Stimulated activated CD8-positive, alpha-beta memory T cell treated with anti-CD3 and anti-CD28 coated beads, Interleukin-15, amount 100 ng/mL, for 48 hours (primary cell): ENCODE measurements around the gene B9D2.
"Not testable (repeated sequence)": the region's sequence is repeated elsewhere in the genome, so short reads cannot be mapped to it uniquely, and the experiment has no call there.

ENCODE experiments used
- DNase-seq, 2 donors: peaks; one replicate each; pipeline ENCODE4 v3.0.0-alpha.2; 2020; ENCODE audit warnings: low read depth in 2 of 2

Gene B9D2

GRCh38 chr19:41355035-41355434, 8.9 kb downstream of the B9D2 start:
- DNase-seq = no peak

GRCh38 chr19:41354343-41354953, 9.5 kb downstream of the B9D2 start:
- no peak for DNase-seq

- peak; percentile 84 to 89 for DNase-seq
Observed at GRCh38 chr19:41353466-41354342, 10.2 kb downstream of the B9D2 start, which contains the start of gene TGFB1. Gene TGFB1 (minus strand): TSS chr19:41353922. CDS start chr19:41353044, 878 bp downstream.

- DNase-seq = peak; percentile 69 to 70
Observed at GRCh38 chr19:41352609-41353465, 11.1 kb downstream of the B9D2 start.

GRCh38 chr19:41352279-41352608, 11.7 kb downstream of the B9D2 start:
- no peak for DNase-seq

GRCh38 chr19:41351339-41352245, 12.4 kb downstream of the B9D2 start:
- DNase-seq = peak; percentile 72 to 85

GRCh38 chr19:41350735-41351338, 13.1 kb downstream of the B9D2 start:
- DNase-seq = no peak

GRCh38 chr19:41346916-41347315, 17.0 kb downstream of the B9D2 start:
- not testable (repeated sequence) for DNase-seq

- DNase-seq = no peak
Observed at GRCh38 chr19:41344162-41344561, 19.8 kb downstream of the B9D2 start.

GRCh38 chr19:41341669-41342490, 22.1 kb downstream of the B9D2 start:
- DNase-seq = no peak

- DNase-seq = no peak
Observed at GRCh38 chr19:41339936-41340335, 24.0 kb downstream of the B9D2 start.

GRCh38 chr19:41335467-41335866, 28.5 kb downstream of the B9D2 start:
- no peak for DNase-seq

GRCh38 chr19:41334793-41335192, 29.2 kb downstream of the B9D2 start:
- no peak for DNase-seq

GRCh38 chr19:41332468-41332867, 31.5 kb downstream of the B9D2 start:
- DNase-seq = no peak

GRCh38 chr19:41332000-41332399, 31.9 kb downstream of the B9D2 start:
- no peak for DNase-seq

- DNase-seq = no peak
Observed at GRCh38 chr19:41330946-41331678, 32.8 kb downstream of the B9D2 start.

- no peak for DNase-seq
Observed at GRCh38 chr19:41330481-41330880, 33.5 kb downstream of the B9D2 start.

- DNase-seq = no peak
Observed at GRCh38 chr19:41328842-41329225, 35.1 kb downstream of the B9D2 start.

GRCh38 chr19:41328157-41328841, 35.6 kb downstream of the B9D2 start:
- peak in 1 of 2 donors; percentile 53 for DNase-seq
